Globus pallidus (tissue), 1 donor: ENCODE data around the gene VPS9D1.
A peak's percentile ranks its signal among the peaks of the same experiment; 100 is the strongest.

Experiments used
- DNase-seq: peaks from one replicate; pipeline ENCODE4 v3.0.0-alpha.2; 2015; ENCODE audit warnings: low spot score

VPS9D1 gene

DNA sequence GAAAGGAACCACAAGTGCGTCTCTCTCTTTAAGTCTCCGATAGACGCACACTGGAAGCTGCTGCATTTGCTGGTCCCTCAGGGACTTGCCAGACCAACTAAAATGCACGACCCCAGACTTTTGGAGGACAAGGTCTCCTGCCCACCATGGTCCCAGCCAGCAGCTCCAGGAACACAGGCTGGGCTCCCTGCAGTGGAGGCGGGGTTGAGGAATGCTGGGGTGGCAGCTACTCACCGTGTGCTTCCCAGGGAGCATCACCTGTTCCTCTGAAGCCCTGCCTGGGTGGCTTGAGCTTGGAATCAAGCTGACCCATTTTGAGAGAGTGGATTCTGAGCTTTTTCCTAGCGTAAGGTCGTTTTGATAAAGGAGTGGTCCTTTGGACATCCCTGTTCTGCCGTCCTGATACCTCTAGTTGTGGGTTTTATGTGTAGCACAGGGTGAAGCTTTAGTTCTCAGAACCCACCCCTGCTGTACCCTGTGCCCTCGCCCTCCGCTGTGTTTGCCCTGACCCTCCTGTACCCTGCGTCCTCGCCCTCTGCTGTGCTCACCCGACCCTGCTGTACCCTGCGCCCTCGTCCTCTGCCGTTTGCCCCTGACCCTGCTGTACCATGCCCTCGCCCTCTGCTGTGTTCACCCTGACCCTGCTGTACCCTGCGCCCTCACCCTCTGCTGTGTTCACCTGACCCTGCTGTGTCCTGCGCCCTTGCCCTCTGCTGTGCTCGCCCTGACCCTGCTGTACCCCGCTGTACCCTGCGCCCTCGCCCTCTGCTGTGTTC, 11.6 kb upstream of the VPS9D1 start:
- DNase-seq: no peak

- no peak for DNase-seq
These were observed 10.0 kb upstream of the VPS9D1 start for GRCh38 chr16:89730610-89731234.

DNA sequence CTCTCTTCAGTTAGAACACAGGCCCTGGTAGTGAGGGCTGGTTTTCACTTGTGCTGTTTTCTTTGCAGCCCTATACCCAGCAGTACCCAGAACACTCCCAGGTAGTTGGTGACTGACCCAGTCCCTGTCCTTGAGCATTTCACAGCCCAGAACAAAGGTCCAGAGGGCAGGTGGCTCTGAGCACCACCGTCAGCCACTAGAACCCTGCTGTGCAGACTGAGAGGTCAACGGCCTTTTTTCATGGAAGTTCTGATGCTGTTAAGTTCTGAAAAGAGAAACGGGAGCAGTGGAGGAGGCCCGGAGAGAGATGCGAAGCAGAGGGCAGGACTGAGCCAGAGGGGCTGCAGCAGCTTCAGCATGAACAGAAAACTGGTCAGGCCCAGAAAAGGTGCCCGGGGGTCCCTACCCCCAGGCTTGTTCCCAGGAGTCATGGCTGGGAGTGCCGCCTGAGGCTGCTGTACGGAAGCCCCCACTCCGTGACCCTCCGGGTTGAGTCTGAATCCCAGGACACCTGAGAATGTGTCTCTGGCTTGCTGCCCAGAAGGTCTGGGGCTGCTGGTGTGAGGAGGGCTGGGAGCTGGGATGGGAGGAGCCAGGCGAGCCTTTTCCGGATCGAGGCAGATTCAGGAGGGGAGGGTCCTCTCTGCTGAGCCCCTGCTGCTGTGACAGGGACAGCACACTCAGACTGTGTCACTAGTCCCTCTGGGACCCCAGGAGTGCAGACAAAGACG, 9.3 kb upstream of the VPS9D1 start:
- DNase-seq: no peak

DNA sequence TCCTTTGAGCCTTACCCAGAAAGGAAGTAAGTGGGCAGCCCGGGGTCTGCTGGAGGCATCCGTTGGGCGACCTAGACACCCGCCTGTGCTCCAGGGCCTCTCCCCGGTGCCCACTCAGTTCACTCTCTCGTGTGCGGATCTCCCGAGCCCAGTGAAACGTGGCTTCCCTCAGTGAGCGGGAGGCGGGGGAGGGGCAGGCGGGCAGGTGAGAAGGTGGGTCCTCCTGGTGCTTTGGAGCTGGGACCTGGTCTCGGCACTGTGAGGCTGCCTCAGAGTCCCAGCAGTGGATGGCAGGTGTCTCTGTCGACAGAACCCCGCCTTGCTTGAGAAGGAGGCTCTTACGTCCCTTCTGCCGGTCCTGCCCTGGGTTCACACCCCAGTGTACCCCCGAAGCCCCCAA, 8.6 kb upstream of the VPS9D1 start:
- no peak for DNase-seq

GRCh38 chr16:89727406-89728120, 6.9 kb upstream of the VPS9D1 start:
- no peak for DNase-seq

GRCh38 chr16:89723279-89724250, 2.9 kb upstream of the VPS9D1 start:
- peak; percentile 100 for DNase-seq

DNA sequence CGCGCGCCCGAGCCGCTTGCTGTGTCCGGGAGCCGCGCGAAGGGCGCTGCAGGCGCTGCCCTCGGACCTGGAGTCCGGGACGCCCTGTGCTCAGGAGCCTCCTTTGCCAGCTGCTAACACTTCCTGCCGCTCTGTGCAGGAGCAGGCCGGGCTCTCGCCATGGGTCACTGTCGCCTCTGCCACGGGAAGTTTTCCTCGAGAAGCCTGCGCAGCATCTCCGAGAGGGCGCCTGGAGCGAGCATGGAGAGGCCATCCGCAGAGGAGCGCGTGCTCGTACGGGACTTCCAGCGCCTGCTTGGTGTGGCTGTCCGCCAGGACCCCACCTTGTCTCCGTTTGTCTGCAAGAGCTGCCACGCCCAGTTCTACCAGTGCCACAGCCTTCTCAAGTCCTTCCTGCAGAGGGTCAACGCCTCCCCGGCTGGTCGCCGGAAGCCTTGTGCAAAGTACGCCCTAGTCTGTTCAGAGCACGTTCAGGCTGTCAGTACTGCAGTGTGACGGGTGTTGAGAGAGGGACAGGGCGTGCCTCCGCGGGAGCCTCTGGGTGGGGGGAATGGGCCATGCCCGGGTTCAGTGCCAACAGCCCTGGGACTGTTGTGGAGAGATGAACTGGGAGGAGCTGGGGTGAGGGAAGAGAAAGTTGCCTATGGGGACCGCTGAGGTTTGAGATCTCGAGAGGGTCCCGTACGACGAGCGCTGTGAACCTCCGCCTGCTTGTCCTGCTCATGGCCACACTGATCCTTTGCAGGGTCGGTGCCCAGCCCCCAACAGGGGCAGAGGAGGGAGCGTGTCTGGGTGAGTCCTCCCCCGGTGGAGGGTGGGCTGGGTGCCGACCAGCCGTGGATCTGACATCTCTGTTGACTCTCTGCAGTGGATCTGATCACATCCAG, 1.9 kb upstream of the VPS9D1 start:
- DNase-seq: peak; percentile 66

GRCh38 chr16:89721546-89722391, 1.1 kb upstream of the VPS9D1 start:
- no peak for DNase-seq

DNA sequence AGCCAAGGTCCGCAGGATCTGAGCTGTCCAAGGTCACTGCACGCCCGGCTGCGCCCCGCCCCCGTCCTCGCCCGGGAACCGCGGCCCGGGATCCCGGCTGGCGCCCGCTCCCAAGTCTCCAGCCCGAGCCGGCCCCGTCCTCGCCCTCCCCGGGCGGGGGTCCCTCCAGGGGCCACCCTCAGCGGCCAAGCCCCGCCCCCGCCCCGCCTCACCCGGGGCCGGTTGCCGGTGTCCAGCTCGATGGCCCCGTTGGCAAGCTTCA, 216 bp downstream of the VPS9D1 start:
- peak; percentile 48 for DNase-seq

DNA sequence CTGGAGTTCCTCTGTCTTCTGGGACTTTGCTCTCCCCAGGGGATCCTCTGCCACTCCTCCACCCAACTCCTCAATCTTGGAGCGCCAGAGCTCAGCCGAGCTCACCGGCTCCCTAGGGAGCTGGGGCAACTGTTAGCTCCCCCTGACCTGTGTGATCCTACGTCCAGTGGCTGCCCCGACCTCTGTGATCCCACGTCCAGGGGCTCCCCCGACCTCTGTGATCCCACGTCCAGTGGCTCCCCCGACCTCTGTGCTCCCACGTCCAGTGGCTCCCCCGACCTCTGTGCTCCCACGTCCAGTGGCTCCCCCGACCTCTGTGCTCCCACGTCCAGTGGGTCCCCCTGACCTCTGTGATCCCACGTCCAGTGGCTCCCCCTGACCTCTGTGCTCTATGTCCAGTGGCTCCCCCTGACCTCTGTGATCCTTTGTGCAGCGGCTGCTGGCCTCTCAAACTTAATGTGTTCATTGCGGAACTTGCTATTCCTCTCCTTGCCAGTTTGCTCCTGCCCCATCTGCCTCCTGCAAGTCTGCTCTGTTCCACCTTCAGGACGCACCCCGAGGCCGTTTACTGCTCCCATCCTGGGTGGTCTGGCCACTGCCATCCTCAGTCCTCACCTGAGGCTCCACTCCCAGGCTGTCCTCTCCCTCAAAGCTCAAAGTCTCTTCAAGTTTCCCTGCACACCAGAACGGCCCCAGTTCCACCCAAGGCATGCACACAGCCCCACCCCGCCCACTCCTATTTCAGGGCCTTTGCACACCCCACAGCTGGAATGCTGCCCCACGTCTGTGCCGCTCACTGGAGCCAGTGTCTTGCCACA, 2.8 kb downstream of the VPS9D1 start:
- DNase-seq: no peak

GRCh38 chr16:89716916-89717687, 3.6 kb downstream of the VPS9D1 start:
- DNase-seq: no peak

- no peak for DNase-seq
These were observed 4.2 kb downstream of the VPS9D1 start for GRCh38 chr16:89716493-89716892.

- no peak for DNase-seq
These were observed 8.4 kb downstream of the VPS9D1 start for GRCh38 chr16:89712274-89712781.

- no peak for DNase-seq
These were observed 9.0 kb downstream of the VPS9D1 start for GRCh38 chr16:89711601-89712273.

DNA sequence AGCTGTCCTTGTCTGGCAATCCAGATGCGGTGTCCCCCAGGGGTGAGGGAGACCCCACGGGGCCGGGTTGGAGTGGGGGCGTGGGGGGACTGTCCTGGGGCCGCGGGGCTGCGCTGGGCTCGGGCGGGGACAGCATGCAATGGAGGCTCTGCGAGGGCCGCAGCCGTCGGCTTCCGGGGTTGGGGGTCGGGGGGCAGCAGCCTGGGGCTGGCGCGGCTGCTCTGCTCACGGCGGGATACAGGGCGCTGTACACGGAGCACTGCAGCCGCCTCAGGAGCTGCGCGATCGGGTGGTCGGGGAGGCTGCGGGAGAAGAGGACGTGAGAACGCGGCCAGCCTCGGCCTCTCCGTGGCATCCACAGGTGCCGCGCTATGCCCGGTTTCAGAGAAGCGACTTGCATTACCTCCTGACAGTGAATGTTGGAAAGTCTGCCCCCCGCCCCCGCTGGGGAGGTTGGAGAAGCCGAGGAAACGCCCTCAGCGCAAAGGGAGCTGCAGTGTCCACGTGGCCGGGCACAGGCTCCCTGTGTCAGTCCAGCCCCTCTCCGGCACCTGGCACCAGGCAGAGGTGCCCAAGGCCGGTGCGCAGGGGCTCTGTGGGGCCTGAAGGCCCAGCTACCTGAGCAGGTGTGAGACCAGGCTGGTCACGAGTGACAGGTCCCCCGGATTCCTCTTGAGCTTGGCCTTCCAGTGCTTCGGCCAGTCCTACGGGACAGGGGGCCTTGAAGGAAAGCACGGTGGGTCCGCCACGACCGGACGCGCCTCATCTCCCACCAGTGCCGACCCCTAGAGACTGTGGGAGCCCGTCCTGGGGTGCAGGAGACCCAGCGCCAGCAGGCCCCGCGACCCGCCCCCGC, 9.8 kb downstream of the VPS9D1 start:
- DNase-seq: no peak
